ENCODE measurements around the gene WNT3. TPM values are rescaled to one million over a fixed set of nuclear protein-coding genes. Genes with fewer than 3 reads are reported as not detected.

Gene WNT3
- total RNA-seq, 1 donor from 2014 or later = 2.0 TPM

DNA sequence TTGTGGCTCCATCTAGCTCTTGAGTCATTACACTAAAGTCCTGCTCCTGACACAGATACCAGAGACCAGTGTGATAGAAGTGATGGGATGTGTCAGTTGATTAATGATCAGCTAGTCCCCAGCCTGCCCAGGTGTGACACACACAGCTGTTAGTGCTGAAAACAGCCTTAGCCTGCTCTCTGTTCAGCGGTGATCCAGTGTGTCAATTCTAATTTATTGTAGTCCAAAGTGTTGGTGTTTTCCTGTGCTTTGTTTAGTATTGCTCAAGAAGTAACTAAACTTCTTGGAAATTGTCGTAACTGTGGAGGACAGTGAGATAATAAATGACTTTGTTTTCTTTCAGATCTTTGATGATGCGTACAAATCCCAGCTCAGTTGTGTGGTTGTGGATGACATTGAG, 92.3 kb downstream of the WNT3 start:
- H3K36me3 ChIP-seq (ENCODE audit: control insufficient read depth, insufficient read depth, low read length) = no peaks in the 10 kb centered on the region
- no peak overlapping the region for H3K4me3 ChIP-seq (ENCODE audit: low read depth, low read length)
- DNase-seq (ENCODE audit: low read depth) = no peak
- TF ChIP-seq, protein P1, sequence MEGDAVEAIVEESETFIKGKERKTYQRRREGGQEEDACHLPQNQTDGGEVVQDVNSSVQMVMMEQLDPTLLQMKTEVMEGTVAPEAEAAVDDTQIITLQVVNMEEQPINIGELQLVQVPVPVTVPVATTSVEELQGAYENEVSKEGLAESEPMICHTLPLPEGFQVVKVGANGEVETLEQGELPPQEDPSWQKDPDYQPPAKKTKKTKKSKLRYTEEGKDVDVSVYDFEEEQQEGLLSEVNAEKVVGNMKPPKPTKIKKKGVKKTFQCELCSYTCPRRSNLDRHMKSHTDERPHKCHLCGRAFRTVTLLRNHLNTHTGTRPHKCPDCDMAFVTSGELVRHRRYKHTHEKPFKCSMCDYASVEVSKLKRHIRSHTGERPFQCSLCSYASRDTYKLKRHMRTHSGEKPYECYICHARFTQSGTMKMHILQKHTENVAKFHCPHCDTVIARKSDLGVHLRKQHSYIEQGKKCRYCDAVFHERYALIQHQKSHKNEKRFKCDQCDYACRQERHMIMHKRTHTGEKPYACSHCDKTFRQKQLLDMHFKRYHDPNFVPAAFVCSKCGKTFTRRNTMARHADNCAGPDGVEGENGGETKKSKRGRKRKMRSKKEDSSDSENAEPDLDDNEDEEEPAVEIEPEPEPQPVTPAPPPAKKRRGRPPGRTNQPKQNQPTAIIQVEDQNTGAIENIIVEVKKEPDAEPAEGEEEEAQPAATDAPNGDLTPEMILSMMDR (IDR thresholded peaks at IDR 0.05; ENCODE audit: insufficient read depth, low read length, poor library complexity, severe bottlenecking) = no peak
- no peaks in the 10 kb centered on the region for H3K27me3 ChIP-seq (ENCODE audit: control insufficient read depth, insufficient read depth, low read length)

DNA sequence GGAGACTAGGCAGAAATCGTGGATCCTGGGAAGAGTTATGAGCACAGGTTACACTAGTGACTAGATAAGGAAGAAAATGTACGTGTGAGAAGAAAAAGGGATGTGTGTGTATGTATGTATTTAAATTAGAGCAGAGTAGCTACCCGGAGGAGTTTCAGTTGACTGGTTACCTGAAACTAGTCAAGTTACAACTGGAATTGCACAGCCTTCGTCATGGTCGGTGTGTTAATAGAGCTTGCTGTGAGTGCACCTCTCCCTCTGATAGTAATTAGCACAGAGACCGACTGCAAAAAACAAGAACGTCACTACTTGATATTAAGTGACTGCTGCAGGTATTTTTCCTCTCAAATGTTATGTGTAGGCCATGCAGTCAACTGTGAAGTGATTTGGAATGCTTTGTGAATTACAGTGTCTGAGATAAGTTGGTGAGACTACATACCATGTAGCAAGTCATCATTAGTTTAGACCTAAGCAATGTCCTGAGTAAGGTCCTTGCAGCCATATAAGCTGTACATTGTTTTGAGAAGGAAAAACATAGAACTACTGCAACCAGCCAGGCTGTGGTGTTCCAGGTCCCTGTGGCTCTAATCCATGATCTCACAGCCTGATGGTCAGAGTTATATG, 95.7 kb downstream of the WNT3 start:
- DNase-seq (ENCODE audit: low read depth) = peak; percentile 37
- no peaks in the 10 kb centered on the region for H3K27me3 ChIP-seq (ENCODE audit: control insufficient read depth, insufficient read depth, low read length)
- no peak overlapping the region for H3K4me3 ChIP-seq (ENCODE audit: low read depth, low read length)
- H3K36me3 ChIP-seq (ENCODE audit: control insufficient read depth, insufficient read depth, low read length) = no peaks in the 10 kb centered on the region
- TF ChIP-seq, protein P1 (IDR thresholded peaks at IDR 0.05; ENCODE audit: insufficient read depth, low read length, poor library complexity, severe bottlenecking) = no peak

DNA sequence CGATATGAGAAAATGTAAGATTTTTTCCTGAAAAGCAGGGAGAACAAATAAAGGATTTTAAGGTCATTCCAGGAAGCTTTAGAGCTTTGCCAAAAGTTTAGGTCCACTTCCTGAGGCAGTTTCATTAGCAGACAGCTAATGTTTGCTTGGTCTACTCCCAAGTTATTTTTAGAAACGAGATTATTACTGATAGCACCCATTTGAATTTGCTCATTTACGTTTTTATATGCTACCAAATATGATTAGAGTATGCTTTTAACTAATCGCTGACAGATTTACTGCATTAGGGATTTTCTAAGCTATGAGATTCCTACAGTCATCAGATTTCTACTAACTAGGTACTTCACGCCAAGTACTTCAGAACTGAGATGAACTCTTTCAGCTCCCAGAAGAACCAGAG, 98.1 kb downstream of the WNT3 start:
- Histone ChIP-seq H3K36me3 (ENCODE audit: control insufficient read depth, insufficient read depth, low read length) (no peaks in the 10 kb centered on the region), H3K4me3 (ENCODE audit: low read depth, low read length) (no peak overlapping the region), H3K27me3 (ENCODE audit: control insufficient read depth, insufficient read depth, low read length) (no peaks in the 10 kb centered on the region)
- TF ChIP-seq, protein P1 (IDR thresholded peaks at IDR 0.05; ENCODE audit: insufficient read depth, low read length, poor library complexity, severe bottlenecking) = no peak
- DNase-seq (ENCODE audit: low read depth) = no peak

DNA sequence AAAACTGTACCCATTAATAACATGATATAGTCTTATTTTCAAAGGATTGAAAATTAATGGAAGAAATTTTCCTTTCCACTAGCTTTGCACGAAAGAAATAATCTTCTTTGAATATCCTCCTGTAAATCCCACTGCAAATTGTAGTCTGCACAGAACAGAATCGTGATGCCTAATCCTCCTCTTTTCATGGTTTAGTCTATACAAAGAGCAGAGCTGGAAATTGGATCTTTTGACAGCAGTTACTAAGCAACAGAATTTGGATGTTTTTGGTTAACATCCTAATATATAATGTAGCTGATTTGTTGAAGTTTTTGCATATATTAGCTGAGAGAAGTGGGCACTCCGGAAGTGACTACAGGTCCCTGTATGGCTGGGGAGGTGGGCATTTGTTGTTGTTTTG, 98.6 kb downstream of the WNT3 start:
- no peaks in the 10 kb centered on the region for H3K36me3 ChIP-seq (ENCODE audit: control insufficient read depth, insufficient read depth, low read length)
- H3K4me3 ChIP-seq (ENCODE audit: low read depth, low read length) = no peak overlapping the region
- no peaks in the 10 kb centered on the region for H3K27me3 ChIP-seq (ENCODE audit: control insufficient read depth, insufficient read depth, low read length)
- DNase-seq (ENCODE audit: low read depth) = no peak
- TF ChIP-seq, protein P1 (IDR thresholded peaks at IDR 0.05; ENCODE audit: insufficient read depth, low read length, poor library complexity, severe bottlenecking) = no peak

DNA sequence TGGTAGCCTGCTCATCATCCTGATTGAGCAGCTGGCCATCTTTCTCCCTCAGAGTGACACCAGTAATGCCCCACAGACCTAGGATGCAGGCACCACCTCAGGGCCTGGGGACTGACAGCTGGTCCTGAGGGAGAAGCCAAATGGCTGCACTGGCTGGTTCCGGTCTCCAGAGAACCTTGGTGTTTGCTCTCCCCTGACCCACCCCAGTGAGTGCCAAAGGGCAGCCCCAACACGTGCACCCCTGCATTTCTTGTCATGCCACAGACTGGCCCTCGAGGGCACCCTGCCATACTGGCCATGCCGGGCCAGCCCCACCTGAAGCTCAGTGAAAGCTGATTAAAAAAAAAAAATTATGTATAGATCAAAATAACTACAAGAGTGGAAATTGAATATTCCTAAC, 100.5 kb downstream of the WNT3 start:
- TF ChIP-seq, protein P1 (IDR thresholded peaks at IDR 0.05; ENCODE audit: insufficient read depth, low read length, poor library complexity, severe bottlenecking) = no peak
- H3K27me3 ChIP-seq (ENCODE audit: control insufficient read depth, insufficient read depth, low read length) = no peaks in the 10 kb centered on the region
- no peak for DNase-seq (ENCODE audit: low read depth)
- H3K4me3 ChIP-seq (ENCODE audit: low read depth, low read length) = no peak overlapping the region
- no peaks in the 10 kb centered on the region for H3K36me3 ChIP-seq (ENCODE audit: control insufficient read depth, insufficient read depth, low read length)

Other genes with a start within 250 kb of the WNT3 start
- gene ARL17A, start 239.0 kb downstream of the WNT3 start, total RNA-seq = 4.3 and 5.6 TPM in 2 replicates
- gene NSF, start 228.0 kb downstream of the WNT3 start, total RNA-seq = 14.8 and 17.8 TPM in 2 replicates
- not detected in 2 replicates for gene WNT9B, start 32.9 kb upstream of the WNT3 start, total RNA-seq
- gene GOSR2, start 104.5 kb upstream of the WNT3 start, total RNA-seq = 36.7 and 37.4 TPM in 2 replicates
- not detected in 2 replicates for gene RPRML, start 160.6 kb upstream of the WNT3 start, total RNA-seq

Measured in kidney epithelial cell (primary cell).